ENCODE measurements around the gene TUBB3.

TUBB3 gene

DNA sequence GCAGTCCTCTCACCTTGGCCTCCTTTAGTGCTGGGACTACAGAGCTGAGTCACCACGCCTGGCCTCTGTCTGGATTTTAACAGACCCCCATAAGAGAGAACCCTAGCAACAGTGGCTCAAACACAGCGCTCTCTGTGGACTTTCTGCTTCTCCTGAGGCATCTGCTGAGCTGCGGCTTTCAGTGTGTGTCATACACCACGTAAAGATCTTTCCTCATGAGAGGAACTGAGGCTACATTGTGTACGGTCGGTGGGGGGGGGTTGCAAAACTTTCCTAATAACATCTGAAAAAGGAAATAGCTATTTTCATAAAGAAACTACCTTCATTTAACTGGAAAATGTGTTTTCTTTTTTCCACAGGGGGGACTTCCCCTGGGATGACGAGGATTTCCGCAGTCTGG is 58.3 kb downstream of the TUBB3 start:
- no peak overlapping the region for H3K9ac ChIP-seq (ENCODE audit: low read depth, low read length)

GRCh38 chr16:89982318-89982717 is 59.2 kb downstream of the TUBB3 start:
- no peaks in the 10 kb centered on the region for H3K4me1 ChIP-seq (ENCODE audit: insufficient read depth, low read length)
- no peak overlapping the region for H3K27ac ChIP-seq (ENCODE audit: low read length)
- no peak overlapping the region for H3K4me3 ChIP-seq (ENCODE audit: low read length)
- no peak overlapping the region for H3K9ac ChIP-seq (ENCODE audit: low read depth, low read length)
- H3K27me3 ChIP-seq (ENCODE audit: insufficient read depth, low read length): no peaks in the 10 kb centered on the region
- peaks cover 84% of the 10 kb centered on the region for H3K36me3 ChIP-seq (ENCODE audit: insufficient read depth, low read depth, low read length)
- H3K9me3 ChIP-seq (ENCODE audit: insufficient read depth, low read depth, low read length): no peaks in the 10 kb centered on the region

More for the DNA sequence above, 58.3 kb downstream of the TUBB3 start:
- Histone ChIP-seq H3K36me3 (ENCODE audit: insufficient read depth, low read depth, low read length) (peaks cover 78% of the 10 kb centered on the region), H3K27ac (ENCODE audit: low read length) (no peak overlapping the region), H3K27me3 (ENCODE audit: insufficient read depth, low read length) (no peaks in the 10 kb centered on the region), H3K9me3 (ENCODE audit: insufficient read depth, low read depth, low read length) (no peaks in the 10 kb centered on the region), H3K4me3 (ENCODE audit: low read length) (no peak overlapping the region), H3K4me1 (ENCODE audit: insufficient read depth, low read length) (no peaks in the 10 kb centered on the region)

DNA sequence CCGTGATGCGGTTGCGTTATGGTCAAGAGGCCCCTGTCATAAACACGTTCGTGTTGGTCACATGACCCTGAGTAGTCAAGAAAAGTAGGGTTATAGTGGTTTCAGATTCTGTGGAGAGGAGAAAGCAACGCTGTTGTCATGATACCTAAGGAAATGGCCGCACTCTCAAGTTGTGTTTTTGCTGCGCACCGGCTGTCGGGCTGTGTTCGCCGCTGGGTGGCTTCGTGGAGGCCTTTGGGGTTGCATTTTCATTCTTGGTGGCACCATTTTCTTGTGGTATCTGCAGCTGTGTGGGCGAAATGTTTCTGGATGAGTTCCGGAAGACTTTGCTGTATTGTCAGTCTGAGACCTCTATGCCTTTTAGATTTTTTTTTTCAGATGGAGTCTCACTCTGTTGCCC is 60.4 kb downstream of the TUBB3 start:
- no peaks in the 10 kb centered on the region for H3K27me3 ChIP-seq (ENCODE audit: insufficient read depth, low read length)
- no peak overlapping the region for H3K27ac ChIP-seq (ENCODE audit: low read length)
- H3K9ac ChIP-seq (ENCODE audit: low read depth, low read length): no peak overlapping the region
- H3K4me3 ChIP-seq (ENCODE audit: low read length): no peak overlapping the region
- H3K36me3 ChIP-seq (ENCODE audit: insufficient read depth, low read depth, low read length): peaks cover 76% of the 10 kb centered on the region
- H3K4me1 ChIP-seq (ENCODE audit: insufficient read depth, low read length): no peaks in the 10 kb centered on the region
- H3K9me3 ChIP-seq (ENCODE audit: insufficient read depth, low read depth, low read length): no peaks in the 10 kb centered on the region

DNA sequence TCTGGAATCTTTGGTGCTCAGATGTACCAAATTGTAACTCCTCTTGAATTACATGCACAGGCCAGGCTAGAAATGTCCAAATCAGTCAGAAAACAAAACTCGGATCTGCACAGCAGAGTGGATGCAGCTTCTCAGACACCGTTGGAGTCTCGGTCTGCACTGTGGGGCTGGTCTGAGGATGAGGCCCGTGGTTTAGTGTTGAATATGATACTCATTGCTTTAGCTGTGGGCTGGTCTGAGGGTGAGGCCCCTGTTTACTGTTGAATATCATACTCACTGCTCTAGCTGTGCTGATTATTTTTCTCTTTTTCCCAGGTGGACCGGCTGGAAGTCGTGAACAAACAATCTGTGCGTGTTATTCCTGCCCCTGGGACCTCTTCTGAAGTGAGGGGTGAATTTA is 61.1 kb downstream of the TUBB3 start:
- H3K27ac ChIP-seq (ENCODE audit: low read length): no peak overlapping the region
- H3K9ac ChIP-seq (ENCODE audit: low read depth, low read length): no peak overlapping the region
- no peak overlapping the region for H3K4me3 ChIP-seq (ENCODE audit: low read length)
- no peaks in the 10 kb centered on the region for H3K4me1 ChIP-seq (ENCODE audit: insufficient read depth, low read length)
- peaks cover 77% of the 10 kb centered on the region for H3K36me3 ChIP-seq (ENCODE audit: insufficient read depth, low read depth, low read length)
- no peaks in the 10 kb centered on the region for H3K9me3 ChIP-seq (ENCODE audit: insufficient read depth, low read depth, low read length)
- no peaks in the 10 kb centered on the region for H3K27me3 ChIP-seq (ENCODE audit: insufficient read depth, low read length)

DNA sequence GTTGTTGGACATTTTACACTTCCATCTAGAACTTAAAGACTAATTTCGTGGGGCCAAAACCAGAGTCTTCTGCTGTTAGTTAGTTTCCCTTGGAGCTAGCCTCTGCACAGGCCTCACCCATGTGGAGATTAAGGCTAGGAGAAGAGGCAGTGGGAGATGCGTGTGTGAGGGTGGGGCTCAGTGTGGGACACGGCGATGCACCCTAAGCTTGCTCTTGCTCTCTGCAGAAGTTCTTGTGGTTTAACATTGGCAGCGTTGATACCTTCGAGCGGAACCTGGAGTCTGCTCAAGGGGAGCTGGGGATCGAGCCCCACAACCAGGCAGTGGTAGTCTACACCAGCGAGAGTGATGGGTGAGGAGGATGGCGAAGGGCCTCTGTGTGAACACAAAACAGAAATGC is 62.1 kb downstream of the TUBB3 start:
- H3K27me3 ChIP-seq (ENCODE audit: insufficient read depth, low read length): no peaks in the 10 kb centered on the region
- no peaks in the 10 kb centered on the region for H3K9me3 ChIP-seq (ENCODE audit: insufficient read depth, low read depth, low read length)
- H3K4me1 ChIP-seq (ENCODE audit: insufficient read depth, low read length): no peaks in the 10 kb centered on the region
- no peak overlapping the region for H3K4me3 ChIP-seq (ENCODE audit: low read length)
- peaks cover 72% of the 10 kb centered on the region for H3K36me3 ChIP-seq (ENCODE audit: insufficient read depth, low read depth, low read length)
- no peak overlapping the region for H3K27ac ChIP-seq (ENCODE audit: low read length)
- no peak overlapping the region for H3K9ac ChIP-seq (ENCODE audit: low read depth, low read length)
